ENCODE data around the gene APBB1. TPM values are rescaled to one million over a fixed set of nuclear protein-coding genes. Genes with fewer than 3 reads are reported as not detected.

The APBB1 gene
- polyA plus RNA-seq, 1 donor from 2014 or later = 283 TPM

DNA sequence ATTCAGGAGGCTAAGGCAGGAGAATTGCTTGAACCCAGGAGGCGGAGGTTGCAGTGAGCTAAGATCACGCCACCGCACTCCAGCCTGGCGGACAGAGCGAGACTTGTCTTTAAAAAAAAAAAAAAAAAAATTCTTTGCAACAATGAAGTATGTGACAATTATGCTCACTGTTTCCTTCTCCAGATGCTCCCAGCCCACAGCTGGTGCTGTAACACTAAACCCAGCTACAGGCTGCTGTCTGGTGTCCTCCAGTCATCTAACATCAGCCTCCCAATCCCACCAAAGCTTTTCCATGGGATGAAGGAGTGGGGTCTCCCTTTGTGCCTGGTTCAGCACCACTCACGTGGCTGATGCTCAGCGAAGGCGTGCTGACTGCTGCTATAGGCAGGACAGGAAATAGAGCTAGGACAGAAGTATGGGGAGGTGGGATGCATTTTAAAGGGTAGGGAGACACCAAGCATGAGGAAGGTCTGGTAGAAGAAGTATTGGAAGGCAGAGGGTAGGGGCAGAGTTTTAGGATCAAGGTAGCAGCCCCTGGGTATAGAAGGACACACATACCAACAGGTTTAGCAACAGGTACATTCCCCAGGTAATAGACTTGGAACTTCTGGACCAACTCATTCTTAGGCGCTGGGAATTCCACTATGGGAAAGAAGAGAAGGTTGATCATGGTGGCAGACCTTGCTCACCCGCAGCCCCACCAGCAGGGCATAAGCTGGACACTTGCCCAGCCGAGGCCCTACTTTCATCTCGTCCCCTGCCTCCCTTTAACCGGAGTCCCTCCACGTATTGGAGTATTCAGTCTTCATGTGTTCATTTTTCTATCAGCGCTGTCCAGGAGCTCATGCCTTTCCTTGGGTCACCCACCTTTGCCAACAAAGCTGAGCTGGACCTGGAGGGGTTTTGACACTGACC is 18.2 kb downstream of the APBB1 start:
- Histone ChIP-seq H3K9me2 (ENCODE audit: insufficient read depth, low read length) (no peaks in the 10 kb centered on the region), H3K27ac (ENCODE audit: low read length) (no peak overlapping the region)
- TF ChIP-seq RAD21 (conservative IDR thresholded peaks at IDR 0.05) = no peak
- TF ChIP-seq POLR2AphosphoS5 (IDR thresholded peaks at IDR 0.05) = no peak
- no peak for TF ChIP-seq EP300 (conservative IDR thresholded peaks at IDR 0.05; ENCODE audit: poor library complexity, severe bottlenecking)
- no peak for TF ChIP-seq REST (IDR thresholded peaks at IDR 0.05; ENCODE audit: borderline replicate concordance)
- no peak for TF ChIP-seq EZH2 (IDR thresholded peaks at IDR 0.05; ENCODE audit: borderline replicate concordance, insufficient read depth, low read length, poor library complexity, severe bottlenecking)
- no peak for TF ChIP-seq MXI1 (conservative IDR thresholded peaks at IDR 0.05; ENCODE audit: poor library complexity, severe bottlenecking)
- TF ChIP-seq, protein P1, sequence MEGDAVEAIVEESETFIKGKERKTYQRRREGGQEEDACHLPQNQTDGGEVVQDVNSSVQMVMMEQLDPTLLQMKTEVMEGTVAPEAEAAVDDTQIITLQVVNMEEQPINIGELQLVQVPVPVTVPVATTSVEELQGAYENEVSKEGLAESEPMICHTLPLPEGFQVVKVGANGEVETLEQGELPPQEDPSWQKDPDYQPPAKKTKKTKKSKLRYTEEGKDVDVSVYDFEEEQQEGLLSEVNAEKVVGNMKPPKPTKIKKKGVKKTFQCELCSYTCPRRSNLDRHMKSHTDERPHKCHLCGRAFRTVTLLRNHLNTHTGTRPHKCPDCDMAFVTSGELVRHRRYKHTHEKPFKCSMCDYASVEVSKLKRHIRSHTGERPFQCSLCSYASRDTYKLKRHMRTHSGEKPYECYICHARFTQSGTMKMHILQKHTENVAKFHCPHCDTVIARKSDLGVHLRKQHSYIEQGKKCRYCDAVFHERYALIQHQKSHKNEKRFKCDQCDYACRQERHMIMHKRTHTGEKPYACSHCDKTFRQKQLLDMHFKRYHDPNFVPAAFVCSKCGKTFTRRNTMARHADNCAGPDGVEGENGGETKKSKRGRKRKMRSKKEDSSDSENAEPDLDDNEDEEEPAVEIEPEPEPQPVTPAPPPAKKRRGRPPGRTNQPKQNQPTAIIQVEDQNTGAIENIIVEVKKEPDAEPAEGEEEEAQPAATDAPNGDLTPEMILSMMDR (IDR thresholded peaks at IDR 0.05; ENCODE audit: poor library complexity, severe bottlenecking) = no peak
- no peak for TF ChIP-seq SMC3 (conservative IDR thresholded peaks at IDR 0.05; ENCODE audit: poor library complexity)
- TF ChIP-seq TAF1 (IDR thresholded peaks at IDR 0.05; ENCODE audit: low read depth) = no peak

DNA sequence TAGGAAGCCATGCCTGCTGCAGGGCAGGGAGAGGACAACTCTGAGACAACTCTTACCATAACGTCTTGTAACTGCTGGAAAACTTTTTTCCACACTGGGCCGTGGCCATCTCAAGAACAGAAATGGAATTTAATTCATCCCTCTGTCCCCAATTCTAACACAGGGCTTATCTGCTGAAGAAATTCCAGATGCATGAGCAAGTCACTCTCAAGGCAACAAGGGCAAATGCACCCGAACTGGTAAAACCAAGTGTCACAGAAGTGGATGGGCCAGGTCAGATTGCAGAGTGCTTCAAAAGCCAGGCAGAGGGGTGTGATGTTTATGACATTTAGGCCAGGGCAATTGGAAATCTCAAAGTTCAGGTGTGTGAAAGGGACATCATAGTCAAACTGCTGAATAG is 21.3 kb downstream of the APBB1 start:
- no peak overlapping the region for H2AFZ ChIP-seq (ENCODE audit: low read depth, low read length)
- H3K36me3 ChIP-seq (ENCODE audit: insufficient read depth, low read length) = no peaks in the 10 kb centered on the region
- no peak overlapping the region for H3K27ac ChIP-seq (ENCODE audit: low read length)
- no peaks in the 10 kb centered on the region for H3K9me3 ChIP-seq (ENCODE audit: low read length)
- no peak overlapping the region for H3K4me2 ChIP-seq (ENCODE audit: low read length)
- H3K9me2 ChIP-seq (ENCODE audit: insufficient read depth, low read length) = no peaks in the 10 kb centered on the region
- H4K20me1 ChIP-seq (ENCODE audit: insufficient read depth) = no peaks in the 10 kb centered on the region
- peaks cover 1% of the 10 kb centered on the region for H3K79me2 ChIP-seq (replicated peaks; ENCODE audit: insufficient read depth, low read length)
- H3F3A ChIP-seq (ENCODE audit: insufficient read depth, low read length, poor library complexity, severe bottlenecking) = no peaks in the 10 kb centered on the region
- no peak for TF ChIP-seq EP300 (conservative IDR thresholded peaks at IDR 0.05; ENCODE audit: poor library complexity, severe bottlenecking)
- TF ChIP-seq, protein P1 (IDR thresholded peaks at IDR 0.05; ENCODE audit: poor library complexity, severe bottlenecking) = no peak
- no peak for TF ChIP-seq RAD21 (conservative IDR thresholded peaks at IDR 0.05)
- TF ChIP-seq TAF1 (IDR thresholded peaks at IDR 0.05; ENCODE audit: low read depth) = no peak
- no peak for TF ChIP-seq POLR2AphosphoS5 (IDR thresholded peaks at IDR 0.05)
- H3K9ac ChIP-seq (ENCODE audit: low read length) = no peak overlapping the region
- H3K27me3 ChIP-seq (ENCODE audit: insufficient read depth, low read depth, low read length) = no peaks in the 10 kb centered on the region
- H3K4me3 ChIP-seq (ENCODE audit: low read length) = no peak overlapping the region

More for the DNA sequence above, 18.2 kb downstream of the APBB1 start:
- Histone ChIP-seq H3K27me3 (ENCODE audit: insufficient read depth, low read depth, low read length) (no peaks in the 10 kb centered on the region), H3F3A (ENCODE audit: insufficient read depth, low read length, poor library complexity, severe bottlenecking) (no peaks in the 10 kb centered on the region), H3K36me3 (ENCODE audit: insufficient read depth, low read length) (no peaks in the 10 kb centered on the region), H3K9ac (ENCODE audit: low read length) (no peak overlapping the region), H3K9me3 (ENCODE audit: low read length) (no peaks in the 10 kb centered on the region), H2AFZ (ENCODE audit: low read depth, low read length) (no peak overlapping the region), H3K79me2 (replicated peaks; ENCODE audit: insufficient read depth, low read length) (peaks cover 29% of the 10 kb centered on the region), H3K4me2 (ENCODE audit: low read length) (no peak overlapping the region), H4K20me1 (ENCODE audit: insufficient read depth) (no peaks in the 10 kb centered on the region), H3K4me3 (ENCODE audit: low read length) (no peak overlapping the region)

Measured in neural cell (in vitro differentiated cells).